GM21825 (cell line): ENCODE measurements around the gene NFX1.

Experiments used
- ATAC-seq: cut with Tn5 transposase; IDR thresholded peaks from one replicate; pipeline ENCODE4 v1.9.1; 2021; ENCODE audit warnings: mild to moderate bottlenecking, moderate library complexity; ENCODE audit not compliant: unreplicated experiment

NFX1 gene

GRCh38 chr9:33265211-33265865, 25.0 kb upstream of the NFX1 start:
- no peak for ATAC-seq

- ATAC-seq, result no peak
These were observed 23.1 kb upstream of the NFX1 start for GRCh38 chr9:33267151-33267767.

GRCh38 chr9:33270146-33270545, 20.2 kb upstream of the NFX1 start:
- no peak for ATAC-seq

GRCh38 chr9:33272061-33272460, 18.3 kb upstream of the NFX1 start:
- no peak for ATAC-seq

- ATAC-seq, result no peak
These were observed 16.9 kb upstream of the NFX1 start for GRCh38 chr9:33273266-33273971.

GRCh38 chr9:33273972-33274328, 16.4 kb upstream of the NFX1 start:
- ATAC-seq, result no peak

- no peak for ATAC-seq
These were observed 12.8 kb upstream of the NFX1 start for GRCh38 chr9:33277484-33277883.

GRCh38 chr9:33285502-33285901, 4.8 kb upstream of the NFX1 start:
- no peak for ATAC-seq

GRCh38 chr9:33287087-33287490, 3.2 kb upstream of the NFX1 start:
- no peak for ATAC-seq

- ATAC-seq, result no peak
These were observed 2.1 kb upstream of the NFX1 start for GRCh38 chr9:33288235-33288634.

- no peak for ATAC-seq
These were observed 1.4 kb upstream of the NFX1 start for GRCh38 chr9:33288828-33289483.

- no peak for ATAC-seq
These were observed 820 bp upstream of the NFX1 start for GRCh38 chr9:33289496-33289895.

GRCh38 chr9:33289936-33290246, 425 bp upstream of the NFX1 start:
- ATAC-seq, result no peak

GRCh38 chr9:33291031-33291397, 698 bp downstream of the NFX1 start:
- ATAC-seq, result no peak

- no peak for ATAC-seq
These were observed 1.6 kb downstream of the NFX1 start for GRCh38 chr9:33291901-33292300.

- no peak for ATAC-seq
These were observed 3.5 kb downstream of the NFX1 start for GRCh38 chr9:33293782-33294181.

GRCh38 chr9:33294670-33295432, 4.5 kb downstream of the NFX1 start:
- no peak for ATAC-seq

GRCh38 chr9:33295571-33295970, 5.3 kb downstream of the NFX1 start:
- peak; percentile 33 for ATAC-seq

GRCh38 chr9:33297432-33297831, 7.1 kb downstream of the NFX1 start:
- peak; percentile 92 for ATAC-seq

- ATAC-seq, result no peak
These were observed 10.2 kb downstream of the NFX1 start for GRCh38 chr9:33300546-33300945.

- no peak for ATAC-seq
These were observed 14.0 kb downstream of the NFX1 start for GRCh38 chr9:33304362-33304761.
